ENCODE results near the gene PLA2G3.
"Not testable (repeated sequence)": the region's sequence is repeated elsewhere in the genome, so short reads cannot be mapped to it uniquely, and the experiment has no call there.

Gene PLA2G3

DNA sequence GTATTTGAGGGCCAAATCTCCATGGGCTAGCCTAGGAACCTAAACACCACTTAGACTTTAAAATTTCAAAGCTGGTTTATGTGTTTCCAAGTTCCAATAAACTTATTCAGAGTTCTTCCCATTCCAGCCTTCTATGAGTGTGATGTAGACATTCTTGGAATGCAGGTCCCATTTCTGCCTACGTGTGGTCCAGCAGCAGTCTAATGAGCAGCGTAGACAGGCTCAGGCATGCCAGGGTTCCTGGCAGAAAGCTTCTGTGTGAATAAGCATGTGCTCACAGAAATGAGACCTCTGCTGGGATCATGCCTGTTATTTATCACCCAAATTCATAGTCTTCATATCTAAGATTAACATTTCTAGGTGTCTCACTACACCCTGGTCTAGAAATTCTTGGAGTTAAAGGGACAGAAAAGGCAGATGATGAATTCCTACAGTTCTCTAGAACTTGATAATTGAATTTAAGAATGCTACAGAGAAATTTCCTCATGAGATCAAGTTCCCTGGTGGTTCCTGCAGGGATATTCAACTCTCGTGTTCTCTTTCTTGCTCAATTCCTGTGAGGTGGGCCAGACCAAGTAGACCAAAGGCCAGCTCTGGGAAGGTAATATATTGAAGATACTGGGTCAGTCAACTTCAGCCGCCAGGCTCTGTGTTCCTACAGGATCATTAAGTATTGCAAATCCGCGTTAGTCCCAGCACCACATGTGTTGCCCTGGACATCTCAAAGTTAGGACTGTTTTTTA is 37.3 kb upstream of the PLA2G3 start:
- DNase-seq (ENCODE audit: extremely low read depth, low read depth), result peak; percentile 65
- TF ChIP-seq, protein P1, sequence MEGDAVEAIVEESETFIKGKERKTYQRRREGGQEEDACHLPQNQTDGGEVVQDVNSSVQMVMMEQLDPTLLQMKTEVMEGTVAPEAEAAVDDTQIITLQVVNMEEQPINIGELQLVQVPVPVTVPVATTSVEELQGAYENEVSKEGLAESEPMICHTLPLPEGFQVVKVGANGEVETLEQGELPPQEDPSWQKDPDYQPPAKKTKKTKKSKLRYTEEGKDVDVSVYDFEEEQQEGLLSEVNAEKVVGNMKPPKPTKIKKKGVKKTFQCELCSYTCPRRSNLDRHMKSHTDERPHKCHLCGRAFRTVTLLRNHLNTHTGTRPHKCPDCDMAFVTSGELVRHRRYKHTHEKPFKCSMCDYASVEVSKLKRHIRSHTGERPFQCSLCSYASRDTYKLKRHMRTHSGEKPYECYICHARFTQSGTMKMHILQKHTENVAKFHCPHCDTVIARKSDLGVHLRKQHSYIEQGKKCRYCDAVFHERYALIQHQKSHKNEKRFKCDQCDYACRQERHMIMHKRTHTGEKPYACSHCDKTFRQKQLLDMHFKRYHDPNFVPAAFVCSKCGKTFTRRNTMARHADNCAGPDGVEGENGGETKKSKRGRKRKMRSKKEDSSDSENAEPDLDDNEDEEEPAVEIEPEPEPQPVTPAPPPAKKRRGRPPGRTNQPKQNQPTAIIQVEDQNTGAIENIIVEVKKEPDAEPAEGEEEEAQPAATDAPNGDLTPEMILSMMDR (IDR thresholded peaks at IDR 0.05; ENCODE audit: low read depth, low read length), result no peak

DNA sequence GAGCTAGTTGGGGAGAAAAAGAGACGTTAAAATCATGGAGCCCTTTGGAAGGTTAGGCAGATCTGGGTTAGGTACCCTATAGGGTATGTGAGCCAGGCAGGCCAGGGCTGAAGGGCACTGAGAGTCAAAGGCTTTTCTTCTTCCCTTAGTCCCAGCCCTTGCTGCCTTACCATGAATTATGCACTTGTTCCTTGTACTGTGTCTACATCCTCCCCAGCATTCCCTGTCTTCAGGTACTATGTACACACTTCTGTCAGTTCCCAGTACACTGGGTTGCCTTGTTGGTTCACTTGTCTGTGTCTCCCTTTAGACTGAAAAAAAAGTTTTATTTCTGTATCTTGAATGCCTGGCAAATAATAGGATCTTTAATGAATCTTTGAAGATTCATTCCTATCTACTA is 36.6 kb upstream of the PLA2G3 start:
- DNase-seq (ENCODE audit: extremely low read depth, low read depth), result no peak
- TF ChIP-seq, protein P1 (IDR thresholded peaks at IDR 0.05; ENCODE audit: low read depth, low read length), result no peak

DNA sequence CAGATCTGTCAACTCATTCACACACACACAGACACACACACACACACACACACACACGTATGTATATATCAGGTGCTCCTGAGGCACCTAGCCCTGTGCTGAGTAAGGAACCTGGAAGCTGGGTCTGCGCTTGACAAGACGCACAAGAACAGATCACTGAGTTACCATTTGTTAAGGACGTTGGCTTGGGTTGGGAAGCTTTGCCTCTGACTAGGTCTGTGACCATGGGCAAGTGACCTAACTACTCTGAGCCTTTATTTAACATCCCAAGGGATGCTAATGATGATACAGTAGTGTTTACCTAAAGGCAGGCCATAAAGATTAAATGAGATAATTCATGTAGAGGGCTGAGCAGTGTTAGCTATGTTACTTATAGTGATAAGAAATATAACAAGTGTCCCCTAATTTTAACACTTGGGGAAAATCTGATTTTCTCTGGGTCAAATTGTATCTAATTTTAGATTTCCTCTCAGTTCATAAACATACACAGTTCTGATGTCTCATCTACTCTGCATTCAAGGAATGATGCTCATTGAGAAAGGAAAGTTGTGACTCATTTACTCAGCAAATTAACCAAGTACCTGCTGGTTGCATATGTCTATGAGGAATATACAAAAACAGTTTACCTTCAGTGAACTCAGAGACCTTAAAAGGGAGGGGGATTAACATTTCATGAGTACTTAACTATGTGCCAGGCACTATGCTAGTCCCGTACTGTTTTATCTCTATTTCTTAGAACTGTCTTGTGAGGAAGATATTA is 33.3 kb upstream of the PLA2G3 start:
- DNase-seq (ENCODE audit: extremely low read depth, low read depth), result no peak
- TF ChIP-seq, protein P1 (IDR thresholded peaks at IDR 0.05; ENCODE audit: low read depth, low read length), result no peak

DNA sequence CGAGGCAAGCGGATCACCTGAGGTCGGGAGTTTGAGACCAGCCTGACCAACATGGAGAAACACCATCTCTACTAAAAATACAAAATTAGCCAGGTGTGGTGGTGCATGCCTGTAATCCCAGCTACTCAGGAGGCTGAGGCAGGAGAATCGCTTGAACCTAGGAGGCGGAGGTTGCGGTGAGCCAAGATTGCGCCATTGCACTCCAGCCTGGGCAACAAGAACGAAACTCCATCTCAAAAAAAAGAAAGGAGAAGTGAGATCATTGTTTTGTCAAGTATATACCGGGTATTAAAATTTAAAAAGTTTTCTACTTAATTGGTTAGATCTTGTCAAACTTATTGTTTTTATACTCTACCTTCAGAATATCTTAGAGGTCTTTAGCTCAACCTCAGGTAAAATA is 31.4 kb upstream of the PLA2G3 start:
- not testable (repeated sequence) for DNase-seq (ENCODE audit: extremely low read depth, low read depth)

DNA sequence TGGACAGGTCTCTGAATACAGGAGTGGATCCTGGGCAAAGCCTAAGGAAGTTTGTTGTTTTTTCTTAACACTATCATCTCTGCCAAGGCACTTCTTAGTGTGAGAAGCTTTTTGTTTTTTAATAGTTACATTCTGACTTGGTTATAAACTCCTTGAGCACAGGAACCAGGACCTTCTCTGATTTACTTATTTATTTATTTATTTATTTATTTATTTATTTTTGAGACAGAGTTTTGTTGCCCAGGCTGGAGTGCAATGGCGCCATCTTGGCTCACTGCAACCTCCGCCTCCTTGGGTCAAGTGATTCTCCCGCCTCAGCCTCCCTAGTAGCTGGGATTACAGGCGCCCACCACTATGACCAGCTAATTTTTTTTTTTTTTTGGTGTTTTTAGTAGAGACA is 30.7 kb upstream of the PLA2G3 start:
- TF ChIP-seq, protein P1 (IDR thresholded peaks at IDR 0.05; ENCODE audit: low read depth, low read length), result no peak
- no peak for DNase-seq (ENCODE audit: extremely low read depth, low read depth)

DNA sequence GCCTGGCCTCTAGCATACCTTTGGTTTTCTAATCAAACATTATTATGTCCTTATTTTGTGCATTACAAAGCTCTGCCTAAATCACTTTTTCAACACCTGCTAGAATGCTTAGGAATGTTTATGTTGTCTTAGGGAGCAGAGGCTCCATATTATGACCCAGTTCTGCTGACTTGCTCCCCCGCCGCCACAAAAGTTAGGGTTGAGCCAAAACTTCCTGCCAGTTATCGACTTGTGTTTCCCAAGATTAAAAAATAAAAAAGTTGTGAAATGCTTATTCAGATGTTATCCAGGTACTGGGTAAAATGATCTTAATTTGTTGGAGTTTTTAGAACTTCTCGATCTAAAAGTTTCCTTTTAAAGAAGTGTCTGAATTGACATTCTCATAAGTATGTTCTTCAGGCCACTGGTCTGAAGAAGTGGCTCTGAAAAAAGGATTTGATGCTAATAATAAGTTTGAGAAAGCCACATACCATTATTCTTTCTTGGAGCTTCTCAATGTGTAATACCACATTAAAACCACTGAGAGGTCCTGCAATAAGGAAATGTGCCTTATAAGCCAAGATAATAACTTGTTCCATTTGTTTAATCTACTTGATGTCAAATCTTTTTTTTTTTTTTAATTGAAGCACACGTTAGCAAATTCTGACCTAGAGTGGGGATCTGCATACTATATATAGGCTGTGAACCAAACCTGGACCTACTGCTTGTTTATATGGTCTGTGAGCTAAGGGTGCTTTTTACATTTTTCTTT is 21.9 kb upstream of the PLA2G3 start:
- no peak for DNase-seq (ENCODE audit: extremely low read depth, low read depth)
- TF ChIP-seq, protein P1 (IDR thresholded peaks at IDR 0.05; ENCODE audit: low read depth, low read length), result peak; percentile 6

DNA sequence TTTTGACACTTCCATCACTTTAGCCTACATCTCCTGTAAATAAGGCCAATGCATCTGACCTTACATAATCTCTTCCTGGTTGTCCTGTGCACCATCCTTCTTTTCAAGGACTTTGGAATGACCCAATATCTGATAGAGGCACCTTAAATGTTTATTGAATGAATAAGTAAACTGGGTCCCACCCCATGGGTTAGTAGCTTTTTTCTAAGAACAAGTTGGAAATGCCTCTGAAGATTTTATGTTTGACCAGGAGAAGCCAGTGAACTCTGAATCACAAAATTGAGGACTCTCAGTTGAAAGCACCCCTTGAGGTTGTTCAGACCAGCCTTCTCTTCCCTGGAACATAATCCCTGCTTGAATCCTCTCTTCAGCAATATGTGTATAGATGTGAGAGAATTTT is 21.1 kb upstream of the PLA2G3 start:
- TF ChIP-seq, protein P1 (IDR thresholded peaks at IDR 0.05; ENCODE audit: low read depth, low read length), result no peak
- no peak for DNase-seq (ENCODE audit: extremely low read depth, low read depth)

Data from AG09319 (cell line).